Neutrophil (primary cell): ENCODE results near the gene EYS.

Source experiments
- H3K27ac ChIP-seq: fragments of 200-600 bp; sonication (generic); 2 replicates; pipeline ENCODE4 v1.5.1; 2016; ENCODE audit warnings: mild to moderate bottlenecking, moderate library complexity
- H3K27me3 ChIP-seq: fragments of 200-600 bp; sonication (generic); 2 replicates; pipeline ENCODE4 v1.6.0; 2016; ENCODE audit warnings: mild to moderate bottlenecking
- H3K36me3 ChIP-seq: fragments of 200-600 bp; sonication (generic); 2 replicates; pipeline ENCODE4 v1.5.1; 2017
- H3K4me1 ChIP-seq, 2 experiments: fragments of 200-600 bp in 1 of 2; sonication (generic) in 1 of 2; 1 replicate in 1 of 2; 2 replicates in 1 of 2; pipeline versions ENCODE4 v1.5.1 to v1.6.1; 2013 to 2016; ENCODE audit warnings: low read depth in 1 of 2, low read length in 1 of 2, mild to moderate bottlenecking in 1 of 2, moderate library complexity in 1 of 2; ENCODE audit not compliant: control insufficient read depth in 1 of 2, insufficient read depth in 1 of 2
- H3K4me3 ChIP-seq, 2 experiments: fragments of 200-600 bp in 1 of 2; sonication (generic) in 1 of 2; 1 replicate in 1 of 2; 2 replicates in 1 of 2; pipeline ENCODE4 v1.5.1; 2013 to 2016; ENCODE audit warnings: low read depth in 1 of 2, low read length in 1 of 2, mild to moderate bottlenecking in 1 of 2, moderate library complexity in 1 of 2
- H3K9me3 ChIP-seq: fragments of 200-600 bp; sonication (generic); 2 replicates; pipeline ENCODE4 v1.5.1; 2016
- TF ChIP-seq, protein P1 (sequence below): fragments of 200-600 bp; sonication (generic); IDR thresholded peaks from 2 replicates; pipeline ENCODE4 v1.5.1; 2016; ENCODE audit warnings: antibody characterized with exemption

EYS gene

DNA sequence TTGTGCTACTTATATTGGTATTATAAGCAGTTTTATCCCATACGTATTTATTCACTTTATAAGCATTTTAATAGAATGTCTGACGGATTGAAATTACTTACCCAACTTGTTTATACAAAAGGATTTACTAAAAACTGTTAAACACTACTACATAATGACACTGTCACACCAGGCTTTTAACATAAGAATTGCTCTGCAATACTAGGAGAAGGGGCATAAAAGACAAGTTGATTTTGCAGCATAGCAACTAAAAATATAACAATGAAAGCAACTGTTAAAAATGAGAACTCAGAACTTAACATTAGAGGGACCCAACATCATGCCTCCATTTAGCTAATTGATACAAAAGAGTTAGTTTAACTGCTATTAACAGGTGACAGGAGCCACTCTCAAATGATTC lies 1076.1 kb downstream of the EYS start:
- no peak overlapping the region for H3K27ac ChIP-seq
- no peaks in the 10 kb centered on the region for H3K27me3 ChIP-seq

DNA sequence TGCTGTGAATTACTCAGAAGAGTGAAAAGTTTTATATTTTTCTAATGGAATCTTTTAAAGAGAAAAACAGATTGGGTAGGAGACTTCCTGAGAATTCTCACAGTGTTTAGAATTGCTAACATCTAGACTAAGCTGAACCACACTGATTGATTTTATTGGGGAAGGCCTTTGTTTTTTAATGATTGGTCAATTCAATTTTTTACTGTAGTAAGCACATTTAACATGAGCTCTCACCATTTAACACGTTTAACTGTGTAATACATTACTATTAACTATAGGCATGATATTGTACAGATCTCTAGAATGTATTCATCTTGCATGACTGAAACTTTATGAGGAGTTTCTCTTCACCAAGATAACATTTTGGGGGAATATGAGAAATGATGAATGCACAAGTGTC lies 1084.1 kb downstream of the EYS start:
- Histone ChIP-seq H3K27me3 (no peaks in the 10 kb centered on the region), H3K27ac (no peak overlapping the region), H3K36me3 (no peaks in the 10 kb centered on the region), H3K4me3 (no peak overlapping the region), H3K9me3 (no peaks in the 10 kb centered on the region), H3K4me1 (no peaks in the 10 kb centered on the region)
- TF ChIP-seq, protein P1, sequence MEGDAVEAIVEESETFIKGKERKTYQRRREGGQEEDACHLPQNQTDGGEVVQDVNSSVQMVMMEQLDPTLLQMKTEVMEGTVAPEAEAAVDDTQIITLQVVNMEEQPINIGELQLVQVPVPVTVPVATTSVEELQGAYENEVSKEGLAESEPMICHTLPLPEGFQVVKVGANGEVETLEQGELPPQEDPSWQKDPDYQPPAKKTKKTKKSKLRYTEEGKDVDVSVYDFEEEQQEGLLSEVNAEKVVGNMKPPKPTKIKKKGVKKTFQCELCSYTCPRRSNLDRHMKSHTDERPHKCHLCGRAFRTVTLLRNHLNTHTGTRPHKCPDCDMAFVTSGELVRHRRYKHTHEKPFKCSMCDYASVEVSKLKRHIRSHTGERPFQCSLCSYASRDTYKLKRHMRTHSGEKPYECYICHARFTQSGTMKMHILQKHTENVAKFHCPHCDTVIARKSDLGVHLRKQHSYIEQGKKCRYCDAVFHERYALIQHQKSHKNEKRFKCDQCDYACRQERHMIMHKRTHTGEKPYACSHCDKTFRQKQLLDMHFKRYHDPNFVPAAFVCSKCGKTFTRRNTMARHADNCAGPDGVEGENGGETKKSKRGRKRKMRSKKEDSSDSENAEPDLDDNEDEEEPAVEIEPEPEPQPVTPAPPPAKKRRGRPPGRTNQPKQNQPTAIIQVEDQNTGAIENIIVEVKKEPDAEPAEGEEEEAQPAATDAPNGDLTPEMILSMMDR: no peak

More for the DNA sequence above, 1076.1 kb downstream of the EYS start:
- Histone ChIP-seq H3K4me1 (no peaks in the 10 kb centered on the region), H3K4me3 (no peak overlapping the region), H3K36me3 (no peaks in the 10 kb centered on the region), H3K9me3 (no peaks in the 10 kb centered on the region)
- TF ChIP-seq, protein P1: no peak

DNA sequence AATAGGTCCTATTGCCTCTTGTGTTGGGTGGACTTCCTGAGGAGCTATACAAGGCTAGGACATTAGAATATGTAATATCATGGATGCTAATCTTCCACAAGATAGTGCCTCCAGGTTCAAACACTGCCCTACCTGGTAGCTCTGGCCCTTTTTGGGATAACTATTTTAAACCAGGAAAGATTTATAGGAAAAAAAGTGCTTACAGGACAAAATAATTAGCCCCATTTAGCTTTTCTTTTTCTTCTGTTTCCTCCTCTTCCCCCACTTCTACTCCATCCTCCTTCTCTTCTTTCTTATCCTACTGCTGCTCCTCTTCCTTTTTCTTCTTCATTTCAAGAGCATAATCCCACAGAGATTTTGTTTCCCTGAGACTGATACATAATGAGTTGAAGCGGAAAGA lies 1104.0 kb downstream of the EYS start:
- Histone ChIP-seq H3K4me3 (no peak overlapping the region), H3K27ac (no peak overlapping the region), H3K27me3 (no peaks in the 10 kb centered on the region), H3K9me3 (no peaks in the 10 kb centered on the region), H3K36me3 (no peaks in the 10 kb centered on the region), H3K4me1 (no peaks in the 10 kb centered on the region)
- TF ChIP-seq, protein P1: no peak

DNA sequence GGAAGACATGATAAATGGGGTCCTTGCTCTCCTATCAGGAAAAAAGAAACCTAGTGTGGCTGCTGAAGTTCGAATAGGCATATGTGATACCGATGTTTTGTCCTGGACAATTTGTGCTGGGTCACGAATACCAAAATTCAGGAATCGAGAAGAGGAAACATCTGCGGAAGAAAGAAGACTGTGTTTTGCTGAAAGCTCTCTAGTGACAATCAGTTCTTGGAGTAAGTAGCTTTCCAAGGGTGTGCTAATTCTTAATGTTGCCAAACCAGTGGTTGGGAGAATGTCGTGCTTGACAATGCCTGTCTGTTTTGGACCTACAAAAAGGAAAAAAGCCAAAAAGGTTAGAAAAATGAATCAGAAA lies 1115.4 kb downstream of the EYS start:
- H3K4me3 ChIP-seq: no peak overlapping the region
- no peaks in the 10 kb centered on the region for H3K36me3 ChIP-seq
- H3K9me3 ChIP-seq: no peaks in the 10 kb centered on the region
- TF ChIP-seq, protein P1: no peak
- no peaks in the 10 kb centered on the region for H3K4me1 ChIP-seq
- no peaks in the 10 kb centered on the region for H3K27me3 ChIP-seq
- no peak overlapping the region for H3K27ac ChIP-seq

DNA sequence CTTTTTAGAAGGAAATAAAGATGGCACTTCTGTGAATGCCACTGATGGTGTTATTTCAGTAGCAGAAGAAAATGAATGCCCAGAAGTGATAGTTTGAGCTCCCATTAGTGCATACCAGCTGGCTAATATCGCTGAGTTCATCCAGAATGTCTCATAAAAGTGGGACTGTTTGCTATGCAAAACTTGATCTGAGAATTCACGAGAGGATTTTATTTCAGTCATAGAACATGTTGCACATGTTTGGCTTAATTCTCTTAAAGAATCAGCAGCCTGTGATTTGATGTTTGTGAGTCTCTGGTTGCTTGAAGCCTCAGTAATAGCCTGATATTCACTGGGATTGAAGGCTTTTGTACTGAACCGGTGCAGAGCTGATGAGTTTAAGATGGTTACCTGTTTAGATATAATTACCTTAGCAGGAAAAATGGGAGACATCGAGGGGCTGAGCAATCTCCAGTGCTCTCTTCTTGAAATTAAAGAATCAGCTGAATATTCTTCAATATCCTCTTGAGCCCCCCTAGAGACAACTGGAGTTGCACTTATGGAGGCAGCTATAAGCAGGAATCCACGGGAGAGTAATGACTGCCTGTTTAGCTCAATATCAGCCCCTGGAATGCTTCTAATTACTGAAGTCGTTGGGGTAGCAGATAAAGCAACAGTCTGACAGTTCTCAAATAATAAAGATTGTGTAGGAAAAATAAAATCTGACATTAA lies 1115.9 kb downstream of the EYS start:
- no peaks in the 10 kb centered on the region for H3K36me3 ChIP-seq
- TF ChIP-seq, protein P1: no peak
- no peak overlapping the region for H3K27ac ChIP-seq
- no peaks in the 10 kb centered on the region for H3K9me3 ChIP-seq
- no peaks in the 10 kb centered on the region for H3K4me1 ChIP-seq
- no peaks in the 10 kb centered on the region for H3K27me3 ChIP-seq
- H3K4me3 ChIP-seq: no peak overlapping the region
